GM18870 (cell line): ENCODE measurements around the gene DDB1.
A peak's percentile ranks its signal among the peaks of the same experiment; 100 is the strongest.

Source experiments
- ATAC-seq: cut with Tn5 transposase; IDR thresholded peaks from one replicate; pipeline ENCODE4 v1.9.1; 2021; ENCODE audit warnings: moderate library complexity; ENCODE audit not compliant: unreplicated experiment

Gene DDB1

GRCh38 chr11:61357233-61357893, 24.5 kb upstream of the DDB1 start:
- peak; percentile 39 for ATAC-seq

- no peak for ATAC-seq
Observed at GRCh38 chr11:61356706-61357105, 23.8 kb upstream of the DDB1 start.

DNA sequence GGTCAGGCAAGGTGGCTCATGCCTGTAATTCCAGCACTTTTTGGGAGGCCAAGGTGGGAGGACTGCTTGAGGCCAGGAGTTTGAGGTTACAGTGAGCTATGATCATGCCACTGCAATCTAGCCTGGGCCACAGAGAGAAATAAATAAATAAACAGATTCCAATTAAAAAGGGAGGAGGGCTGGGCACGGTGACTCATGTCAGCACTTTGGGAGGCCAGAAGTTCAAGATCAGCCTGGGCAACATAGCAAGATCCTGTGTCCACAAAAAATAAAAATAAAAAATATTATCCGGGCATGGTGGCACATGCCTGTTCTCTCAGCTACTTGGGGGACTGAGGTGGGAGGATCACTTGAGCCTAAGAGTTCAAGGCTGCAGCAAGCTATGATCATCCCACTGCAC, 21.3 kb upstream of the DDB1 start:
- no peak for ATAC-seq

- ATAC-seq, result no peak
Observed at GRCh38 chr11:61353131-61354067, 20.5 kb upstream of the DDB1 start.

- no peak for ATAC-seq
Observed at GRCh38 chr11:61352038-61352437, 19.1 kb upstream of the DDB1 start.

GRCh38 chr11:61350803-61351202, 17.9 kb upstream of the DDB1 start:
- ATAC-seq, result no peak

GRCh38 chr11:61350336-61350735, 17.4 kb upstream of the DDB1 start:
- ATAC-seq, result no peak

DNA sequence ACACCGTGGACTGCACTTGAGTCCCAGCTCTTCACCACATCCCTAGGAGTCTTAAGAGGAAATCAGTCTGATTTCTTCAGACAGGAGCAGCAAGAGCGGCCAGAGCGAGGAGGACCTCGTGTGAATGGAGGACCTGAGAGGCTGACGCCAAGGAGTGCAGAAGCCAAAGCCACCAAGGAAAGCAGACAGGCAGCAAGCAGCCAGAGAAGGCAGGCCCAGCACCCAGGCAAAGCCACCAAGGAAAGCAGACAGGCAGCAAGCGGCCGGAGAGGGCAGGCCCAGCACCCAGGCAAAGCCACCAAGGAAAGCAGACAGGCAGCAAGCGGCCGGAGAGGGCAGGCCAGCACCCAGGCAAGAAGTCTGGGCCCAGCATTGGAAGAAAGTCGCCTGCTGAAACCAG, 17.0 kb upstream of the DDB1 start:
- no peak for ATAC-seq

DNA sequence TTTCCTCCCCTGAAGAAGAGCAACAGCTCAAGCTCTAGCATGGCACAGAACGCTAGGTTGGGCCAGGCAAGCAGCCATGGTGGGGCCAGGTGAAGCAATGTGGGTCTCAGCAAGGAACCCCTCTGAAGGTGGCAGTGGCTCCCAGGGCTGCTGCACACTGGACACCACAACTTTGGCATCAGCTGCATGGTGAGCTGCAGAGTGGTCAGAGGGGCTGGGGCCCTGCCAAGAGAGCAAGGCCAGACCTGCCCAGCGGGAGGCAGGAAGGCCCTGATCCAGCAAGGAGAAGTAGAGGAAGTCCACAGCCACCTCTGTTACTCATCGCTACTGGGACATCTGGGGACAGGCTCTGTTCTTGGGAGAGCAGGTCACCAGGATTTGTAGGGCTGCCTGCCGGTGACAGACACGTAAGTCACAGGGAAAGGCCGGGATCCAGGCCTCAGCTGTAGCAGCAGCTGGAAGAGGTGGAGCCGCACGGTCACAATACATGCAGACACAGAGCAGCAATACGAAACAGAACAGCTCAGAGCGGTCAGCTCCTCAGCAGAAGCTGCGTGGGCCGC, 16.4 kb upstream of the DDB1 start:
- no peak for ATAC-seq

GRCh38 chr11:61347916-61348461, 15.1 kb upstream of the DDB1 start:
- ATAC-seq, result no peak

DNA sequence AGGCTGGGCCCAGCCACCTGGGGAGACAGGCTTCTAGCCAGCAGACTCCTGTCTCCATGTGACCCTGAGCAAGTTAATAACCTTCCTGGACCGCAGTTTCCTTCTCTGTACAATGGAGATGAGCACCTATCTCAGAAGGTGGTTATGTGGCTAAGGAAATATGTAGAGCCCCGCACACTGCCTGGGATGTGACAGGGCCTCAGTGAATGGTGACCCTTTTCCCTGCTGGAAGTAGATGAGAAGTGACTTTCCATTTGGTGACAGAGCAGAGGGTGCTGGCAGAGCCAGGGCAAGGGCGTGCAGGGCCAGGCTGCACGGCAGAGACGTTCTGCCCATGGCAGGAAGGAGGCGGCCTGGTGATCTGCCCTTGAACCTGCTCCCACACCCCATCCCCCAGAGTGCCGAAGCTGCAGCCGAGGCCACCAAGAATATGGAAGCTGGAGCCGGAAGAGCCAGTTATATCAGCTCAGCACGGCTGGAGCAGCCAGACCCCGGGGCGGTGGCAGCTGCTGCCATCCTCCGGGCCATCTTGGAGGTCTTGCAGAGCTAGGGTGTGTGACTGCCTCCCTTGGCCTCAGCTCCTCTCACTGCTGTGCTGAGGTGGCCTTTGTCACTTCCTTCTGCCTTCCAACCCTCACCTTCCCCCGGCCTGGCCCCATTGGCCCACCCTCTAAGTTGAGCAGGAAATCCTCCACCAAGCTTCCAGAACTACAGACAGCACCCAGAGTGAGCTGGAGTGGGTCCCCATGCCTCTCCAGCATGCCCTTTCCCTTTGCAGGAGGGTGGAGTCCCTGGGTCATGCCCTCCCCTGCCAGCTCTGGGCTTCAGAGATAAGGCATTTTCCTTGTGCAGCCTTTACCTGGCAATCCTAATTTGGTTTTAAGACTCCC, 13.3 kb upstream of the DDB1 start:
- ATAC-seq, result no peak

DNA sequence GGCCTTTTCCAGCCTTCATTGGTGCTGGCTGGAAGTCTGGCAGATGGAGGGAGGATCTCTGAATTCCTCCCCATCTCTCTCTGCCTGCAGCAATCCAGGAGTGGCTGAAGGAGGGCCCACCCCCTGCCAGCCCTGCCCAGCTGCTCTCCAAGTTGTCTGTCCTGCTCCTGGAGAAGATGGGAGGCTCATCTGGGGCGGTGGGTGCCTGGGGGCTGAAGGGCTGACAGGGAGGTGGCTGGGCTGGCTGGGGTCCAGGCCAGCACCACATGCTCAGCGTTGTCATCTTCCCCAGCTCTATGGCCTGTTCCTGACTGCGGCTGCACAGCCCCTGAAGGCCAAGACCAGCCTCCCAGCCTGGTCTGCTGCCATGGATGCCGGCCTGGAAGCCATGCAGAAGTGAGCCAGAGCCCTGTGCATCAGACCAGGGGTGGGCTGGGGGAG, 12.3 kb upstream of the DDB1 start:
- no peak for ATAC-seq

GRCh38 chr11:61343792-61344745, 11.2 kb upstream of the DDB1 start:
- no peak for ATAC-seq

- ATAC-seq, result no peak
Observed at GRCh38 chr11:61342207-61342803, 9.4 kb upstream of the DDB1 start.

- ATAC-seq, result no peak
Observed at GRCh38 chr11:61341706-61342105, 8.8 kb upstream of the DDB1 start.

- no peak for ATAC-seq
Observed at GRCh38 chr11:61340979-61341378, 8.1 kb upstream of the DDB1 start.

GRCh38 chr11:61339490-61339878, 6.6 kb upstream of the DDB1 start:
- no peak for ATAC-seq

DNA sequence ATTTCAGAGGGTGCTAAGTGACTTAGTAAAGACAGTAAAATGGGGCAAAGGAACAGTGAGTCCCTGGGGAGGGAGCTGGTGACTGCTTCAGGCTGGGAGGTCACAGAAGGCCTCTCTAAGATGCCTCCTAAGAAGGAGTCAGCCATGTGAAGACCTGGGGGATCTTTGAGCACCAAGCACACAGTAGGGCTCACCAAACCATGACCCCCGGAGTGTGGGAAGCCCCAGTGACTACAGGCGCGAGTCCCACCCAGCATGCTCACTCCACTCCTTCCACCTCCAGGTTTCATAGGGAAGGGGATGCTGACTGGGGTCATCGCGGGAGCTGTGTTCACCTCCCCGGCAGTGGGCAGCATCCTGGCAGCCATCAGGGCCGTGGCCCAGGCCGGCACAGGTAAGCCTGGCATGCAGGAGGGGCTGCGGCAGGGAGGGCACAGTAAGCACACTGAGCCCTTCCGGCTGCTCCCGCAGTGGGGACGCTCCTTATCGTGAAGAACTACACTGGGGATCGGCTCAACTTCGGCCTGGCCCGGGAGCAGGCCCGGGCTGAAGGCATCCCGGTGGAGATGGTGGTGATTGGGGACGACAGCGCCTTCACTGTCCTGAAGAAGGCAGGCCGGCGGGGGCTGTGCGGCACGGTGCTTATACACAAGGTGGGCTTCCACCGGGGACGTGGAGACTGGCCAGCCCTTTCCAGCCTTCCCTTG, 6.0 kb upstream of the DDB1 start:
- ATAC-seq, result no peak
